Fibroblast of pulmonary artery (primary cell): ENCODE results near the gene MAMDC4.
"Not testable (repeated sequence)": the region's sequence is repeated elsewhere in the genome, so short reads cannot be mapped to it uniquely, and the experiment has no call there.

Experiments
- DNase-seq: peaks from one replicate; pipeline ENCODE4 v3.0.0-alpha.2; 2010; ENCODE audit warnings: low read depth
- H3K4me3 ChIP-seq: replicated peaks from 2 replicates; pipeline ENCODE4 v1.5.1; 2011; ENCODE audit warnings: low read depth, mild to moderate bottlenecking, control low read depth, low read length, moderate library complexity
- CTCF ChIP-seq: IDR thresholded peaks from 2 replicates; pipeline ENCODE4 v1.5.1; 2011; ENCODE audit warnings: mild to moderate bottlenecking, control low read depth, low read length, inconsistent platforms; ENCODE audit errors: missing control alignments

Gene MAMDC4

GRCh38 chr9:136861874-136862457 lies 9.8 kb downstream of the MAMDC4 start:
- H3K4me3 ChIP-seq, result no peak overlapping the region
- DNase-seq, result no peak
- TF ChIP-seq CTCF, result no peak

GRCh38 chr9:136862849-136863622 lies 10.9 kb downstream of the MAMDC4 start:
- no peak overlapping the region for H3K4me3 ChIP-seq
- no peak for TF ChIP-seq CTCF
- DNase-seq, result no peak

- H3K4me3 ChIP-seq, result no peak overlapping the region
- no peak for TF ChIP-seq CTCF
- DNase-seq, result no peak
These were observed 11.6 kb downstream of the MAMDC4 start for GRCh38 chr9:136863623-136864273.

- no peak for DNase-seq
- no peak for TF ChIP-seq CTCF
- peak overlapping the region; percentile 75 for H3K4me3 ChIP-seq
These were observed 13.1 kb downstream of the MAMDC4 start for GRCh38 chr9:136865041-136865767.

GRCh38 chr9:136865768-136866103 lies 13.6 kb downstream of the MAMDC4 start:
- TF ChIP-seq CTCF, result no peak
- no peak for DNase-seq
- H3K4me3 ChIP-seq, result peak overlapping the region; percentile 75

- DNase-seq, result not testable (repeated sequence)
- peak overlapping the region; percentile 75 for H3K4me3 ChIP-seq
These were observed 14.8 kb downstream of the MAMDC4 start for GRCh38 chr9:136866898-136867421.

GRCh38 chr9:136867480-136867879 lies 15.3 kb downstream of the MAMDC4 start:
- no peak for TF ChIP-seq CTCF
- no peak overlapping the region for H3K4me3 ChIP-seq
- DNase-seq, result no peak
